Activated CD4-positive, alpha-beta T cell treated with anti-CD3 and anti-CD28 coated beads, Interleukin-2, amount 10 ng/mL, durations not matched to agents 7 days and 5 days (primary cell): ENCODE measurements around the gene SH3TC1. TPM values are rescaled to one million over a fixed set of nuclear protein-coding genes. Genes with fewer than 3 reads are reported as not detected.

Experiments used
- CTCF ChIA-PET: fragments of 350-600 bp; sonication (Branson Sonifier 250); formaldehyde crosslinking; loops from one replicate; lab custom pipeline; 2021; ENCODE audit warnings: antibody characterized with exemption; lab: Charles Lee
- POLR2A ChIA-PET: fragments of 350-600 bp; sonication (Branson Sonifier 250); formaldehyde crosslinking; loops from one replicate; lab custom pipeline; 2021; ENCODE audit warnings: antibody characterized with exemption; lab: Charles Lee
- DNase-seq: peaks from one replicate; pipeline ENCODE4 v3.0.0-alpha.2; 2020
- H3K27ac Mint-ChIP-seq: one replicate; pipeline ENCODE4 v1.8.0; 2021; ENCODE audit warnings: mild to moderate bottlenecking, moderate library complexity, mixed read lengths
- H3K27me3 Mint-ChIP-seq: one replicate; pipeline ENCODE4 v1.8.0; 2021; ENCODE audit warnings: mixed read lengths
- H3K36me3 Mint-ChIP-seq: one replicate; pipeline ENCODE4 v1.8.0; 2021; ENCODE audit warnings: low read depth, mixed read lengths
- H3K4me1 Mint-ChIP-seq: one replicate; pipeline ENCODE4 v1.8.0; 2021; ENCODE audit warnings: mixed read lengths
- H3K4me3 Mint-ChIP-seq: one replicate; pipeline ENCODE4 v1.8.0; 2021; ENCODE audit warnings: mild to moderate bottlenecking, moderate library complexity, mixed read lengths
- H3K9me3 Mint-ChIP-seq: one replicate; pipeline ENCODE4 v1.8.0; 2021; ENCODE audit warnings: mixed read lengths
- total RNA-seq, 2 experiments: library from RNA; stranded (reverse); gene quantifications; one replicate each; pipeline ENCODE4 v1.2.3, GENCODE V29; 2021

SH3TC1 gene
- total RNA-seq, 2 experiments from 2014 or later: 8.2 to 10.8 TPM

- POLR2A ChIA-PET: no interaction called here
- no peak for DNase-seq
- H3K4me3 Mint-ChIP-seq: no peak overlapping the region
Observed at GRCh38 chr4:8235686-8236085, 36.6 kb downstream of the SH3TC1 start.

GRCh38 chr4:8236106-8236919 lies 37.2 kb downstream of the SH3TC1 start:
- H3K36me3 Mint-ChIP-seq: no peaks in the 10 kb centered on the region
- H3K4me3 Mint-ChIP-seq: no peak overlapping the region
- no peak overlapping the region for H3K27ac Mint-ChIP-seq
- H3K27me3 Mint-ChIP-seq: no peaks in the 10 kb centered on the region
- POLR2A ChIA-PET: no interaction called here
- no peaks in the 10 kb centered on the region for H3K9me3 Mint-ChIP-seq
- H3K4me1 Mint-ChIP-seq: no peaks in the 10 kb centered on the region
- CTCF ChIA-PET: interaction anchor here (1.0 to 1.1 kb wide), 2 partner anchors 9 to 44 kb away, joined by 3 to 5 read pairs; no protein-coding TSS in a partner anchor
- DNase-seq: no peak

More at GRCh38 chr4:8235686-8236085, 36.6 kb downstream of the SH3TC1 start:
- Mint-ChIP-seq H3K9me3 (no peaks in the 10 kb centered on the region), H3K27me3 (no peaks in the 10 kb centered on the region), H3K27ac (no peak overlapping the region), H3K4me1 (peaks cover 2% of the 10 kb centered on the region), H3K36me3 (no peaks in the 10 kb centered on the region)
- CTCF ChIA-PET: interaction anchor here (1.0 to 1.1 kb wide), 2 partner anchors 10 to 44 kb away, joined by 3 to 5 read pairs; no protein-coding TSS in a partner anchor

- Mint-ChIP-seq H3K27me3 (no peaks in the 10 kb centered on the region), H3K4me1 (no peaks in the 10 kb centered on the region), H3K36me3 (no peaks in the 10 kb centered on the region), H3K4me3 (no peak overlapping the region), H3K27ac (no peak overlapping the region), H3K9me3 (no peaks in the 10 kb centered on the region)
- ChIA-PET CTCF (interaction anchor here (1.1 kb wide), 1 partner anchor 45 kb away, joined by 3 read pairs; no protein-coding TSS in a partner anchor), POLR2A (no interaction called here)
- DNase-seq: no peak
Observed at GRCh38 chr4:8236920-8237195, 37.8 kb downstream of the SH3TC1 start.

- no peak overlapping the region for H3K4me3 Mint-ChIP-seq
- DNase-seq: no peak
- no peak overlapping the region for H3K27ac Mint-ChIP-seq
- POLR2A ChIA-PET: no interaction called here
- H3K27me3 Mint-ChIP-seq: no peaks in the 10 kb centered on the region
- H3K4me1 Mint-ChIP-seq: no peaks in the 10 kb centered on the region
- no peaks in the 10 kb centered on the region for H3K36me3 Mint-ChIP-seq
- H3K9me3 Mint-ChIP-seq: no peaks in the 10 kb centered on the region
- CTCF ChIA-PET: interaction anchor here (1.7 kb wide), 1 partner anchor 8 kb away, joined by 4 read pairs; no protein-coding TSS in a partner anchor
Observed at GRCh38 chr4:8237256-8237989, 38.3 kb downstream of the SH3TC1 start.

- H3K4me3 Mint-ChIP-seq: no peak overlapping the region
- H3K27ac Mint-ChIP-seq: no peak overlapping the region
- H3K36me3 Mint-ChIP-seq: no peaks in the 10 kb centered on the region
- no peaks in the 10 kb centered on the region for H3K27me3 Mint-ChIP-seq
- H3K4me1 Mint-ChIP-seq: no peaks in the 10 kb centered on the region
- ChIA-PET CTCF (interaction anchor here (1.7 kb wide), 1 partner anchor 9 kb away, joined by 4 read pairs; no protein-coding TSS in a partner anchor), POLR2A (no interaction called here)
- no peak for DNase-seq
- no peaks in the 10 kb centered on the region for H3K9me3 Mint-ChIP-seq
Observed at GRCh38 chr4:8238036-8238511, 39.0 kb downstream of the SH3TC1 start.

GRCh38 chr4:8238515-8239053 lies 39.5 kb downstream of the SH3TC1 start:
- ChIA-PET CTCF (interaction anchor here (1.7 kb wide), 1 partner anchor 10 kb away, joined by 4 read pairs; no protein-coding TSS in a partner anchor), POLR2A (no interaction called here)
- Mint-ChIP-seq H3K9me3 (no peaks in the 10 kb centered on the region), H3K27ac (no peak overlapping the region), H3K27me3 (no peaks in the 10 kb centered on the region), H3K4me3 (no peak overlapping the region), H3K4me1 (no peaks in the 10 kb centered on the region), H3K36me3 (no peaks in the 10 kb centered on the region)
- no peak for DNase-seq

GRCh38 chr4:8239226-8239625 lies 40.1 kb downstream of the SH3TC1 start:
- Mint-ChIP-seq H3K4me1 (no peaks in the 10 kb centered on the region), H3K4me3 (no peak overlapping the region), H3K36me3 (no peaks in the 10 kb centered on the region), H3K27me3 (no peaks in the 10 kb centered on the region), H3K27ac (no peak overlapping the region), H3K9me3 (no peaks in the 10 kb centered on the region)
- ChIA-PET CTCF (interaction anchor here (1.3 to 1.7 kb wide), 2 partner anchors 10 to 18 kb away, joined by 3 to 4 read pairs; no protein-coding TSS in a partner anchor), POLR2A (no interaction called here)
- no peak for DNase-seq

GRCh38 chr4:8239661-8240060 lies 40.6 kb downstream of the SH3TC1 start:
- POLR2A ChIA-PET: no interaction called here
- H3K27me3 Mint-ChIP-seq: no peaks in the 10 kb centered on the region
- H3K4me3 Mint-ChIP-seq: no peak overlapping the region
- CTCF ChIA-PET: interaction anchor here (1.3 kb wide), 1 partner anchor 19 kb away, joined by 3 read pairs; no protein-coding TSS in a partner anchor
- no peaks in the 10 kb centered on the region for H3K9me3 Mint-ChIP-seq
- no peaks in the 10 kb centered on the region for H3K36me3 Mint-ChIP-seq
- DNase-seq: no peak
- H3K4me1 Mint-ChIP-seq: no peaks in the 10 kb centered on the region
- no peak overlapping the region for H3K27ac Mint-ChIP-seq

- ChIA-PET POLR2A (no interaction called here), CTCF (interaction anchor here (0.6 to 1.3 kb wide), 4 partner anchors 10 to 1159 kb away, joined by 3 to 7 read pairs (median 3); no protein-coding TSS in a partner anchor)
- no peaks in the 10 kb centered on the region for H3K27me3 Mint-ChIP-seq
- H3K9me3 Mint-ChIP-seq: no peaks in the 10 kb centered on the region
- no peaks in the 10 kb centered on the region for H3K4me1 Mint-ChIP-seq
- no peak for DNase-seq
- H3K27ac Mint-ChIP-seq: no peak overlapping the region
- H3K36me3 Mint-ChIP-seq: no peaks in the 10 kb centered on the region
- no peak overlapping the region for H3K4me3 Mint-ChIP-seq
Observed at GRCh38 chr4:8240211-8241041, 41.3 kb downstream of the SH3TC1 start.

- DNase-seq: no peak
- Mint-ChIP-seq H3K36me3 (no peaks in the 10 kb centered on the region), H3K27ac (no peak overlapping the region), H3K4me1 (no peaks in the 10 kb centered on the region), H3K27me3 (no peaks in the 10 kb centered on the region), H3K9me3 (no peaks in the 10 kb centered on the region), H3K4me3 (no peak overlapping the region)
- POLR2A ChIA-PET: no interaction called here
- CTCF ChIA-PET: interaction anchor here (0.8 to 1.2 kb wide), 3 partner anchors 8 to 44 kb away, joined by 3 to 7 read pairs (median 4); no protein-coding TSS in a partner anchor
Observed at GRCh38 chr4:8241211-8241779, 42.2 kb downstream of the SH3TC1 start.

- Mint-ChIP-seq H3K27ac (no peak overlapping the region), H3K9me3 (no peaks in the 10 kb centered on the region), H3K4me1 (no peaks in the 10 kb centered on the region), H3K4me3 (no peak overlapping the region), H3K36me3 (no peaks in the 10 kb centered on the region), H3K27me3 (no peaks in the 10 kb centered on the region)
- ChIA-PET POLR2A (no interaction called here), CTCF (interaction anchor here (0.6 to 1.6 kb wide), 13 partner anchors 9 to 261 kb away, joined by 3 to 7 read pairs (median 3); partner anchors contain the start of gene SH3TC1)
- peak; percentile 74 for DNase-seq
Observed at GRCh38 chr4:8241895-8242696, 43.0 kb downstream of the SH3TC1 start.
